GM12892 (cell line): Measurements from ENCODE around the gene AKAP12.

Experiments used
- POLR2A ChIP-seq: IDR thresholded peaks from 2 replicates; pipeline ENCODE4 v1.6.1; 2011; ENCODE audit warnings: low read depth, low read length, control low read depth
- POLR2AphosphoS5 ChIP-seq: IDR thresholded peaks from 2 replicates; pipeline ENCODE4 v1.6.1; 2011; ENCODE audit warnings: low read depth, low read length, control low read depth

GRCh38 chr6:151290877-151291721 is 51.3 kb downstream of the AKAP12 start:
- no peak for TF ChIP-seq POLR2A
- TF ChIP-seq POLR2AphosphoS5, result no peak
